Activated CD4-positive, alpha-beta T cell treated with anti-CD3 and anti-CD28 coated beads, Interleukin-2, Interleukin-6, amounts not matched to agents 100 ng/mL and 50 ng/mL, durations not matched to agents 16 hours and 8 hours (primary cell): ENCODE results near the gene NUDT9.
"Not testable (repeated sequence)": the region's sequence is repeated elsewhere in the genome, so short reads cannot be mapped to it uniquely, and the experiment has no call there.

Experiments
- DNase-seq: peaks from one replicate; pipeline ENCODE4 v3.0.0-alpha.2; 2020

Gene NUDT9

GRCh38 chr4:87465739-87466366 lies 43.5 kb downstream of the NUDT9 start:
- peak; percentile 52 for DNase-seq

- peak; percentile 61 for DNase-seq
Measured at GRCh38 chr4:87469390-87469789, 47.0 kb downstream of the NUDT9 start.

- no peak for DNase-seq
Measured at GRCh38 chr4:87476934-87477333, 54.6 kb downstream of the NUDT9 start.

GRCh38 chr4:87478732-87479250 lies 56.4 kb downstream of the NUDT9 start:
- no peak for DNase-seq

- DNase-seq = no peak
Measured at GRCh38 chr4:87481377-87481776, 59.0 kb downstream of the NUDT9 start.

- not testable (repeated sequence) for DNase-seq
Measured at GRCh38 chr4:87483247-87483646, 60.9 kb downstream of the NUDT9 start.

GRCh38 chr4:87488666-87489065 lies 66.3 kb downstream of the NUDT9 start:
- DNase-seq = not testable (repeated sequence)

- no peak for DNase-seq
Measured at GRCh38 chr4:87489678-87490077, 67.3 kb downstream of the NUDT9 start.

GRCh38 chr4:87490664-87491369 lies 68.4 kb downstream of the NUDT9 start:
- DNase-seq = no peak

GRCh38 chr4:87491436-87491835 lies 69.1 kb downstream of the NUDT9 start:
- DNase-seq = no peak

GRCh38 chr4:87491851-87492250 lies 69.5 kb downstream of the NUDT9 start:
- DNase-seq = not testable (repeated sequence)

GRCh38 chr4:87493115-87493514 lies 70.7 kb downstream of the NUDT9 start:
- no peak for DNase-seq

- DNase-seq = peak; percentile 40
Measured at GRCh38 chr4:87497159-87497558, 74.8 kb downstream of the NUDT9 start.

- no peak for DNase-seq
Measured at GRCh38 chr4:87497578-87497977, 75.2 kb downstream of the NUDT9 start.

GRCh38 chr4:87498446-87498900 lies 76.1 kb downstream of the NUDT9 start:
- peak; percentile 67 for DNase-seq

GRCh38 chr4:87499403-87500091 lies 77.2 kb downstream of the NUDT9 start:
- peak; percentile 80 for DNase-seq

- peak; percentile 47 for DNase-seq
Measured at GRCh38 chr4:87500092-87500462, 77.7 kb downstream of the NUDT9 start.

GRCh38 chr4:87502580-87503238 lies 80.3 kb downstream of the NUDT9 start:
- DNase-seq = no peak

- DNase-seq = no peak
Measured at GRCh38 chr4:87505862-87506261, 83.5 kb downstream of the NUDT9 start.

- DNase-seq = no peak
Measured at GRCh38 chr4:87506974-87507701, 84.8 kb downstream of the NUDT9 start.
